Measurements from ENCODE around the gene CDC37.
A peak's percentile ranks its signal among the peaks of the same experiment; 100 is the strongest.
"Not testable (repeated sequence)": the region's sequence is repeated elsewhere in the genome, so short reads cannot be mapped to it uniquely, and the experiment has no call there.

CDC37 gene

GRCh38 chr19:10393137-10393536 lies 10.2 kb downstream of the CDC37 start:
- Histone ChIP-seq H3K36me3 (ENCODE audit: insufficient read depth, insufficient read length, low read length) (peaks cover 82% of the 10 kb centered on the region), H3K4me3 (ENCODE audit: insufficient read length, low read depth) (no peak overlapping the region), H3K27me3 (ENCODE audit: insufficient read depth, insufficient read length) (no peaks in the 10 kb centered on the region), H3K9ac (ENCODE audit: insufficient read length, low read depth) (no peak overlapping the region), H3K9me3 (ENCODE audit: insufficient read depth, low read length) (no peaks in the 10 kb centered on the region), H3K4me1 (ENCODE audit: insufficient read depth, insufficient read length) (peaks cover 2% of the 10 kb centered on the region)
- DNase-seq (ENCODE audit: low read depth, low spot score), result no peak
- TF ChIP-seq ZNF274 (IDR thresholded peaks at IDR 0.05; ENCODE audit: low read depth, low read length) (no peak), YY1 (IDR thresholded peaks at IDR 0.05; ENCODE audit: insufficient read depth, insufficient read length) (no peak), SUZ12 (IDR thresholded peaks at IDR 0.05; ENCODE audit: extremely low read depth, insufficient read depth, insufficient read length) (no peak)

DNA sequence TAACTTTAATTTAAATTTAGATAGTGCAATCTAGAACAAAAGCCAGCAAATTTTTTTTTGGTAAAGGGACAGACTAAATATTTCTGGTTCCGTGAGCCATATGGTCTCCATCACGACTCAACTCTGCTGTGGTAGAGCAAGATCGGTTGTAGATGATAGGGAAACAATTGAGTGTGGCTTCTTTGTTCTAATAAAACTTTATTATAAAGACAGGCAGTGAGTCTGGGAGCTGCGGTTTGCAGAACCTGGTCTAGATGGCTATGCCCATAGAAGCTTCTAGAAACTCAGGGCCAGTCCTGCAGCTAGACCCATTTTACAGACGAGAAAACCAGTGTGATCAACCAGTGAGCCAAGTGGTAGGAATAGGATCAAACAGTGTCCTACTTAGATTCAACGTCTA lies 11.2 kb downstream of the CDC37 start:
- Histone ChIP-seq H3K36me3 (ENCODE audit: insufficient read depth, insufficient read length, low read length) (peaks cover 71% of the 10 kb centered on the region), H3K9me3 (ENCODE audit: insufficient read depth, low read length) (no peaks in the 10 kb centered on the region), H3K9ac (ENCODE audit: insufficient read length, low read depth) (no peak overlapping the region), H3K4me1 (ENCODE audit: insufficient read depth, insufficient read length) (peaks cover 2% of the 10 kb centered on the region), H3K4me3 (ENCODE audit: insufficient read length, low read depth) (no peak overlapping the region), H3K27me3 (ENCODE audit: insufficient read depth, insufficient read length) (no peaks in the 10 kb centered on the region)
- no peak for DNase-seq (ENCODE audit: low read depth, low spot score)
- TF ChIP-seq SUZ12 (IDR thresholded peaks at IDR 0.05; ENCODE audit: extremely low read depth, insufficient read depth, insufficient read length) (no peak), YY1 (IDR thresholded peaks at IDR 0.05; ENCODE audit: insufficient read depth, insufficient read length) (no peak), ZNF274 (IDR thresholded peaks at IDR 0.05; ENCODE audit: low read depth, low read length) (no peak)

GRCh38 chr19:10390652-10391286 lies 12.6 kb downstream of the CDC37 start:
- Histone ChIP-seq H3K4me3 (ENCODE audit: insufficient read length, low read depth) (no peak overlapping the region), H3K9me3 (ENCODE audit: insufficient read depth, low read length) (no peaks in the 10 kb centered on the region), H3K9ac (ENCODE audit: insufficient read length, low read depth) (no peak overlapping the region), H3K36me3 (ENCODE audit: insufficient read depth, insufficient read length, low read length) (peaks cover 58% of the 10 kb centered on the region), H3K27me3 (ENCODE audit: insufficient read depth, insufficient read length) (no peaks in the 10 kb centered on the region), H3K4me1 (ENCODE audit: insufficient read depth, insufficient read length) (peaks cover 4% of the 10 kb centered on the region)
- TF ChIP-seq YY1 (IDR thresholded peaks at IDR 0.05; ENCODE audit: insufficient read depth, insufficient read length) (no peak), ZNF274 (IDR thresholded peaks at IDR 0.05; ENCODE audit: low read depth, low read length) (no peak), SUZ12 (IDR thresholded peaks at IDR 0.05; ENCODE audit: extremely low read depth, insufficient read depth, insufficient read length) (no peak)
- DNase-seq (ENCODE audit: low read depth, low spot score), result peak; percentile 78

- Histone ChIP-seq H3K9ac (ENCODE audit: insufficient read length, low read depth) (peak overlapping the region; percentile 17), H3K27me3 (ENCODE audit: insufficient read depth, insufficient read length) (no peaks in the 10 kb centered on the region), H3K9me3 (ENCODE audit: insufficient read depth, low read length) (no peaks in the 10 kb centered on the region), H3K36me3 (ENCODE audit: insufficient read depth, insufficient read length, low read length) (peaks cover 50% of the 10 kb centered on the region), H3K4me1 (ENCODE audit: insufficient read depth, insufficient read length) (peaks cover 6% of the 10 kb centered on the region), H3K4me3 (ENCODE audit: insufficient read length, low read depth) (no peak overlapping the region)
- no peak for DNase-seq (ENCODE audit: low read depth, low spot score)
- no peak for TF ChIP-seq YY1 (IDR thresholded peaks at IDR 0.05; ENCODE audit: insufficient read depth, insufficient read length)
Observed at GRCh38 chr19:10389863-10390262, 13.5 kb downstream of the CDC37 start.

DNA sequence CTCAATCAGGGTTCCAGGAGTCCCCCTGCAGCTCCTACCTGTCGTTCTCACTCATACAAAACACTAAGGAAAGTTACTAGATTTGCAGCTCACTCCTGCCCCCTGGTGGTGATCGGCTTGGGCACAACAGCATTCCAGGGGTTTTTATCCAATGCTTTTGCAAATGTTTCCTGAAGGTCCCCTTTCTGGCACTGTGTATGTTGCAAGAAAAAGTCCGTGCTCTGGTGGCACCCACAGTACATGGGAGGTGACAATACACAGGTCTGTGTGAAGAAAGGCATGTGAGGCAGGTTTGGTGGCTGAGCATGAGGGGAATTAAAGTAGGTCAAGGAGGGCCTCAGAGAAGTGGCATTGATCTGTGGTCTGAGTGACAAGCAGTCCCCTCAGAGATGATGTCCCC lies 14.4 kb downstream of the CDC37 start:
- no peaks in the 10 kb centered on the region for H3K27me3 ChIP-seq (ENCODE audit: insufficient read depth, insufficient read length)
- peak; percentile 84 for DNase-seq (ENCODE audit: low read depth, low spot score)
- H3K9me3 ChIP-seq (ENCODE audit: insufficient read depth, low read length), result no peaks in the 10 kb centered on the region
- H3K4me1 ChIP-seq (ENCODE audit: insufficient read depth, insufficient read length), result peaks cover 8% of the 10 kb centered on the region
- TF ChIP-seq YY1 (IDR thresholded peaks at IDR 0.05; ENCODE audit: insufficient read depth, insufficient read length) (no peak), ZNF274 (IDR thresholded peaks at IDR 0.05; ENCODE audit: low read depth, low read length) (no peak), SUZ12 (IDR thresholded peaks at IDR 0.05; ENCODE audit: extremely low read depth, insufficient read depth, insufficient read length) (no peak)
- peaks cover 43% of the 10 kb centered on the region for H3K36me3 ChIP-seq (ENCODE audit: insufficient read depth, insufficient read length, low read length)
- no peak overlapping the region for H3K9ac ChIP-seq (ENCODE audit: insufficient read length, low read depth)
- H3K4me3 ChIP-seq (ENCODE audit: insufficient read length, low read depth), result no peak overlapping the region

- Histone ChIP-seq H3K9ac (ENCODE audit: insufficient read length, low read depth) (no peak overlapping the region), H3K9me3 (ENCODE audit: insufficient read depth, low read length) (no peaks in the 10 kb centered on the region), H3K27me3 (ENCODE audit: insufficient read depth, insufficient read length) (no peaks in the 10 kb centered on the region), H3K4me1 (ENCODE audit: insufficient read depth, insufficient read length) (peaks cover 8% of the 10 kb centered on the region), H3K36me3 (ENCODE audit: insufficient read depth, insufficient read length, low read length) (peaks cover 2% of the 10 kb centered on the region), H3K4me3 (ENCODE audit: insufficient read length, low read depth) (no peak overlapping the region)
- TF ChIP-seq ZNF274 (IDR thresholded peaks at IDR 0.05; ENCODE audit: low read depth, low read length) (no peak), SUZ12 (IDR thresholded peaks at IDR 0.05; ENCODE audit: extremely low read depth, insufficient read depth, insufficient read length) (no peak), YY1 (IDR thresholded peaks at IDR 0.05; ENCODE audit: insufficient read depth, insufficient read length) (no peak)
- DNase-seq (ENCODE audit: low read depth, low spot score), result no peak
Observed at GRCh38 chr19:10384580-10384979, 18.8 kb downstream of the CDC37 start.

- not testable (repeated sequence) for H3K36me3 ChIP-seq (ENCODE audit: insufficient read depth, insufficient read length, low read length); DNase-seq (ENCODE audit: low read depth, low spot score); H3K27me3 ChIP-seq (ENCODE audit: insufficient read depth, insufficient read length); H3K4me1 ChIP-seq (ENCODE audit: insufficient read depth, insufficient read length); H3K9me3 ChIP-seq (ENCODE audit: insufficient read depth, low read length); H3K9ac ChIP-seq (ENCODE audit: insufficient read length, low read depth); H3K4me3 ChIP-seq (ENCODE audit: insufficient read length, low read depth)
Observed at GRCh38 chr19:10383223-10383499, 20.2 kb downstream of the CDC37 start.

All from NT2/D1 (cell line).